GM21529 (cell line): ENCODE results near the gene RASGRF1.
A peak's percentile ranks its signal among the peaks of the same experiment; 100 is the strongest.

Experiments
- ATAC-seq: cut with Tn5 transposase; IDR thresholded peaks from one replicate; pipeline ENCODE4 v1.9.1; 2021; ENCODE audit not compliant: unreplicated experiment

The RASGRF1 gene

GRCh38 chr15:78969687-78970349 is 120.8 kb downstream of the RASGRF1 start:
- ATAC-seq: no peak

GRCh38 chr15:78968539-78969271 is 121.9 kb downstream of the RASGRF1 start:
- ATAC-seq: no peak

- ATAC-seq: no peak
These were observed 122.5 kb downstream of the RASGRF1 start for GRCh38 chr15:78968114-78968513.

- ATAC-seq: no peak
These were observed 130.3 kb downstream of the RASGRF1 start for GRCh38 chr15:78960308-78960707.

- ATAC-seq: no peak
These were observed 131.2 kb downstream of the RASGRF1 start for GRCh38 chr15:78959360-78959759.

GRCh38 chr15:78957416-78958093 is 133.0 kb downstream of the RASGRF1 start:
- no peak for ATAC-seq

GRCh38 chr15:78956937-78957336 is 133.6 kb downstream of the RASGRF1 start:
- no peak for ATAC-seq

GRCh38 chr15:78955355-78955754 is 135.2 kb downstream of the RASGRF1 start:
- ATAC-seq: no peak

- no peak for ATAC-seq
These were observed 138.7 kb downstream of the RASGRF1 start for GRCh38 chr15:78951841-78952238.

GRCh38 chr15:78950902-78951840 is 139.4 kb downstream of the RASGRF1 start:
- ATAC-seq: no peak

- ATAC-seq: no peak
These were observed 140.2 kb downstream of the RASGRF1 start for GRCh38 chr15:78950343-78950742.

- no peak for ATAC-seq
These were observed 141.1 kb downstream of the RASGRF1 start for GRCh38 chr15:78949461-78949860.

GRCh38 chr15:78947506-78947905 is 143.1 kb downstream of the RASGRF1 start:
- ATAC-seq: no peak

- no peak for ATAC-seq
These were observed 144.1 kb downstream of the RASGRF1 start for GRCh38 chr15:78946493-78946892.

- peak; percentile 70 for ATAC-seq
These were observed 145.7 kb downstream of the RASGRF1 start, which contains the start of gene CTSH for GRCh38 chr15:78944669-78945407. TSS of gene CTSH (minus strand) at chr15:78945046. CDS start at chr15:78944981, 65 bp downstream.

GRCh38 chr15:78944202-78944625 is 146.4 kb downstream of the RASGRF1 start:
- ATAC-seq: peak; percentile 26

GRCh38 chr15:78943692-78944091 is 146.9 kb downstream of the RASGRF1 start:
- ATAC-seq: no peak

- no peak for ATAC-seq
These were observed 147.8 kb downstream of the RASGRF1 start for GRCh38 chr15:78942741-78943140.

- ATAC-seq: peak; percentile 66
These were observed 151.7 kb downstream of the RASGRF1 start for GRCh38 chr15:78938658-78939488.
